DMS 273 (cell line): Measurements from ENCODE around the gene PAPSS1.

Experiments
- DNase-seq: peaks from one replicate; lab custom pipeline; 2025; ENCODE audit not compliant: unreplicated experiment; lab: John Stamatoyannopoulos, UW

Gene PAPSS1

DNA sequence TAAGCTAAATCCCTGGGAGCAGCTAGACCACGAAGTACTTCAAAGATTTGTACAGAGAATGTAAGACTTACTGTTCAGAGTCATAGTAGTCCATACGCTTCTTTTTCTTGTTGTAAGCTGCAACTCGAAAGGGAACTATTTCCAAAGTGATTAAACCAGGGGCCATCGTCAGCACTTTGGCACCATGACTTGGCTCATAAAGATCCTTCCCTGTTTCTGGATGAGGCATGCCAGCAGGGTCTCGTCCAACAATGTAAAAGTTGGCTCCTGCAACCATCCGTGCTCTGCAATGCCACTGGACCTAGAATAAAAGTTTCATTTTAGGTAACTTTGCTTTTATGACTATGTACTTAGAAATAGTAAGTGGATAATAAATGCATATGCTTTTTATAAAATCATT, 88.5 kb downstream of the PAPSS1 start:
- no peak for DNase-seq

DNA sequence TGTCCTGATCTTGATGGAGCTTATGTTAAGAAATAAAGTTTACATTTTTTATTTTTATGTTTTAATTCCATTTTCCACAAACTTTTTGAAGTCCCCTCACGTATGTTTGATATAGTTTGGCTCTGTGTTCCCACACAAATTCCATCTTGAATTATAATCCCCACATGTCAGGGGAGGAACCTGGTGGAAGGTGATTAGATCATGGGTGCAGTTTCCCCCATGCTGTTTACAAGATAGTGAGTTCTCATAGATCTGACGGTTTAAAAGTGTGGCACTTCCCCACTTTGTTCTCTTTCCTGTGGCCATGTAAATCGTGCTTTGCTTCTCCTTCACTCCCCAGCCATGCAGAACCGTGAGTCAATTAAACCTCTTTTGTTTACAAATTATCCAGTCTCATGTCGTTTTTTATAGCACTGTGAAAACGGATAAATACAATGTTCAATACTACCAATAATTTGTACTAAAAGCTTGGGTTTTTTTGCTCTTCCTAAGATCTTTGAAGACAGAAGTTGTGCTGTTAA, 89.8 kb downstream of the PAPSS1 start:
- DNase-seq, result no peak

DNA sequence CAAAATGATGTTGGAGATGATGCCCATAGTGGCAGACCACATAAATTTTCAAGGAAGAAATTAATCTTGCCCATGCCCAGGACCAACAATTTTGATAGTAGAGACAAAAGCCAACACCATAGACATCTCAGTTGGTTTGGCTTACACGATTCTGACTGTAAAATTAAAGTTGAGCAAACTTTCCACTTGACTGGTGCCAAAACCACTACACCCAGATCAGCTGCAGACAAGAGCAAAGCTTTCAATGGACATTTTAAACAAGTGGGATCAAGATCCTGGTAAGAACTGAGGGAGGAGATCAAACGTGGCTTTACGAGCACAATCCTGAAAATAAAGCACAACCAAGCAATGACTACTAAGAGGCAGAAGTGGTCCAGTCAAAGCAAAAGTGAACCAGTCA, 90.7 kb downstream of the PAPSS1 start:
- no peak for DNase-seq

DNA sequence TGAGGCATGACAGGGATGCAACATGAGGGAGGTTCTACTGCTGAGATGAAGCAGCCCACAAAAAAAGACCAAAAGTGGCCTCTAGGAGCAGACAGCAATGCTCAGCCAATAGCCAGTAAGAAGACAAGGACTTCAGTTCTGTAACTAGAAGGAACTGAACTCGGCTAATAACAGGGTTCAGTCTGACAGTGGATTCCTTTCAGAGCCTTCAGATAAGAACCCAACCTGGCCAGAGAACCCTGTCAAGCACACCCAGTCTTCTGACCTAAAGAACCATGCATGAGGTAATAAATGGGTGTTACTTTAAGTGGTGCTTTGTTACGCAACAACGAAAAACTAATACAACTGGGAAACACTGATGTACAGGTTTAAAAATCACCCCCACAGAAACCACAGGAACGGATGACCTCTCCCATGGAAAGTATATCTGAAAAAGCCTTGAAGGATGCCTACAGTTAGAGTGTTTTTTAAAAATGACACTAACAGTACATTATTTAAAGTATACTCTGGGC, 94.6 kb downstream of the PAPSS1 start:
- no peak for DNase-seq

DNA sequence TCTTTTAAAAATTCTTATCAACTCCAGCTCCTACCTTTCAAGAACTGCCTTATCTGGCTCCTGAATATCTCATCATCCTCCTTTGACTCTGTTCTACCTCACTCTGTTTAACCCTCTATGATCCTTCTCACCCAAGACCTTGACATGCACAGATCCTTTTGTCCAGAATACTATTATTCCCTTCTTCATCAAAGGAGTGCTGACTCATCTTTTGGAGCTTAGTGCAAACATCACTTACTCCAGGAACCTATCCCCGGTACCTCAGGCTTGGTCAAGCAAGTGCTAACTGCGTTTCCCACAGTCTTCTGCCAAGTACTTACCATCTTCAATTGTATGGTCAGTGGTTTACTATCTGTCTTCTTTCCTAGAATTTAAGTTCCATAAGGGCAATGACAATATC, 96.0 kb downstream of the PAPSS1 start:
- DNase-seq, result no peak

DNA sequence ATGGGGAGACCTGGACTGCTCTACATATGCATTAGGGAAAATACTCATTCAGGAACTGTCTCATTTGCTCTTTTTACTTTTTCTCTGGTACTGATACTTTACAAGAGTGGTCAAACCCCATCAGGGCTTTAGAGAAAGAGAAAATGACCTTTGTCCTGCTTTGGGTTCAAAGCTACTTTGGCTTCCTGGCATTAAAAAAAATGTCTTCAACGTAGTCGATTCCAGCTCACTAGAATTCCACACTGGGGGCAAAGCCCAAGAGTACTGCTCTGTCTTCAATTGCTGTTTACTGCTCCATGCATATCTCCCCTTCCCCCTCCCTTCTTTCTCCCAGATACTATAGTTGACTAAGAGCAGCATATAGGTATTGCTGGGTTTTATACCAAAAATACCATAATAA, 98.0 kb downstream of the PAPSS1 start:
- no peak for DNase-seq

DNA sequence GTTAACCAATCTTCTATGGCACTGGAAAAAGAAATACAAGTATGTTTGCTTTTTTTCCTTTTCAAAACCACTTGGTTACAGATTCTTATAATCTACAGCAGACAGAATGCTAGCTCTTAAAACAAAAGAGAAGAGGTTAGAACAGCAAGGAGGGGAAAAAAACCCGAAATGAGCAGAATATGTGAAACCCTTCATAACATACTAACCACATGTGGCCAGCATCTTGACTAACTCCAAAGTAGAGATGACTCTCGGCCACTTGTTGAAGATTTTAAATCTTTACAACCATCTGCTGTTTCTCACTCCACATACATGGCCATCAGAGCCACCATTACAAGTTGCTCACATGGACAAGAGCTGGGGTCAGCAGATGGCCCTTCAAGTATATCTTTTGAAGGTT, 100.3 kb downstream of the PAPSS1 start:
- DNase-seq, result peak; percentile 13

DNA sequence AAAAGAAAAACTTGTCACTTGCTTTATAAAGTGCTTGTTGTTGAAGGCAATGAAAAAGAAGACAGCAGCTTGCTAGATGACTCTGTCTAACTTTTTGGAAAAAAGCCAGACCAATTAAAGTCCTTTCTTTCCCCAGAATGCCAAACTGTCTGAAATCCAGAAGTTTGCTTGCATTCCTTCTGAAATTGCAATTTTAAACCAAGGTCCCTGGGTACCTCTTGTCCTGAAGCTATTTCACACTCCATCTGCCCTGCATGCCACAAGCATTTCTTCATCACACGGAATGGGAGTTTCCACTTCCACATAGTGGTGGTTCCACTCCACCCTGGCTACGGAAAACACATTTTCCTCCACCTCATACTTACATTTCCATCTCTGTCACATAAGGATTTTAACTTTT, 101.0 kb downstream of the PAPSS1 start:
- peak; percentile 50 for DNase-seq

DNA sequence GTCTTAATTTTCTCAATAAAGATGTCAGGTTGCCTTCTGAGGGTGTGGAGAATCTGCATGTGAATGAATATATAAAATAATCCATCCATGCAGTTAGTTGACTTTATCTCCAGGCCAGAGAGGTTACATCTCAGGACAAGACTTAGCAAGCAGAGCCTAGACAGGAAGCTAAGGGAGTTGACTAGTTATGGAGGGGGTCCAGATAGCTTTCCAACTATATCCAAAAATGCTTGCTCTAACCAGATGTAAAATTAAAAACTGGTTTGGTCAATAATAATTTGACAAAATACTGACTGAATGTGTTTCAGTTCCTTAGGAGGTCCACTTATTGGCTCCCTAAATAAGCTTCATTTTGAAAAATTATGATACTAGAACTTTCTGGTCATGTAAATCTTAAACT, 101.4 kb downstream of the PAPSS1 start:
- DNase-seq, result no peak

DNA sequence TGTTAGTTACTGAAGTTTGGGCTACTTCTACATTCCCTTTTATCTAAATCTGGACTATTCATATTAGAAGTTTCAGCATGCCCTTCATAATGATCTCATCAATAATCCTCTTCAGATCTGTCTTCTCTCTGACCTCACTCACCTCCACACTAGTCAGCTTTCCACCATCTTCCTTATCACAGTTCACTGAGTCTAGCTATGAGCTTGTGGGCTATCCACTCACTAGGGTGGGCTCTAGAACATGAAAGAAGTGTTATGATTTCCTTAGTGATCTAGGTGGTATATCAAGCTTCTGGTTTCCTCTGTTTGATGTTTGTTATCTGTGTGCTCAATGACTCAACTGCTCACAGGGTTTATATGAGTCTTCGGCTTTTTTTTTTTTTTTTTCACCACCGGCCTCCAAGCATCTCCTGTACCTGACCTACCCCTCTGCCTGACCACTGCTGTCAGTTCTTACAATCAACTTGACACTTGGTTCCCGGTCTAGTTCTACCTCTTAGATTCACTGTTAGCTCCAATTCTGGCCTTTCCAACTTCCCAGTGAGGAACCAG, 103.1 kb downstream of the PAPSS1 start:
- DNase-seq, result no peak

DNA sequence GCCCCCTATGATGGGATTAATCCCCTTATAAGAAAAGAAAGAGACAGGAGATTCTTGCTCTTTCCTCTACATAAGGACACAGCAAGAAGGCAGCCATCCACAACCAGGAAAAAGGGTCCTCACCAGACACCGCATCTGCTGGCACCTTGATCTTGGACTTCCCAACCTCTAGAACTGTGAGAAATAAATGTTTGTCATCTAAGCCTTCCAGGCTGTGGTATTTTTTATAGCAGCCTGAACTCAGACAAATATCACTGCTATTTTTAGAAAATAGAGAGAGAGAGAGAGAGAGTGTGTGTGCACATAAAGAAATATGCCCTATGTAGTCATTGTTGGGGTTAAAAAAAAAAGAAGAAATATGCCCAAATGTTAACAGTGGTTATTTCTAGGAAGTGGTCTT, 104.2 kb downstream of the PAPSS1 start:
- DNase-seq, result no peak

DNA sequence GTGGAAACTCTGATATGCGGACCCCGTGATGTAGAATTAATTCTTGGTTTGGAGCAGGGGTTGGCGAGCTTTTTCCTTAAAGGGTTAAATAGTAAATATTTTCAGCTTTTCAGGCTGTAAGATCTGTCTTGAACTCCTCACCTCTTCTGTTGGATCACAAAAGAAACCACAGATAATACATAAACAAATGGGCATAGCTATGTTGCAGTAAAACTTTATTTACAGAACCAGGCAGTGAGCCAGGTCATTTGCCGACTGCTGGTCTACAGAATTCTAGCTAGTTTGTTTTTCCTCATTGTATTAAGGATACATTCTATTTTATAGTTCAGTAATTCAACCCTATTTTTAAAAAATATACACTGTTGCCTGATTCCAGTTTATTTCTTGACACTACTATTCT, 116.6 kb downstream of the PAPSS1 start:
- DNase-seq, result no peak

DNA sequence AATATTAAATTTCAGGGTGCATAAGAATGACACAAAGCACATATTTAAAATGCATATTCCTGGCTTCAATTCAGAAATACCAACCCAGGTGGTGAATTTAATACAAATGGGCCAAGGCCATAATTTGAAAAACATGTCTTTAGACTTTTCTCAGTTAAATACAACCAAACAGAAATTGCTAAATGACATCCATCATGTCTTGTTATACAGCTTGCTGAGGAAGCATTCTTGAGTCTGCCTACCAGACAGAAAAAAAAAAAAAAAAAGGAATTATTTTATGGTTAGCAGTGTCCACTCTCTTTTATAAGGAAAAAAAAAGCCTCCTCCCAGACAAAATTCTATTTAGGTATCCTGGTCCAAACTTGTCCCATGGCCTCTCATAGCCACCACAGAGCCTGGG, 119.1 kb downstream of the PAPSS1 start:
- no peak for DNase-seq

DNA sequence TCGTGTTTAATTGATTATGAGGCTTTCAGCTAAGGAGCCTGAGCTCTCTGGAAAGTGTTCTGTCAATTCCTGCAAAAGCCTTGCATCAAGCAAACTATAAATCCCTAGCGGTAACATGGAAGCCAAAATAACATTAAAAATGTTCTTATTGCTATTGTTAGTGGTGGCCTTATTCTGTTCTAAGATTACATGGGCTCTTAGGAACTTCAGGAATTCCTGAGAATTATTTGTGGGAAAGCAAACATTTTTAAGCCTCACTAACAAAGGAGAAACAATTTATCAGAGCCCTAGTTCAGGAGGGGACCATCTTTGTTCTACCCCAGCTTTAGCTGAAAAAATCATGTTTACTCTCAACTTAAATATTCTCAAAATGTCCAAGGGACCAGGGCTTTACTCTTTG, 119.6 kb downstream of the PAPSS1 start:
- no peak for DNase-seq

DNA sequence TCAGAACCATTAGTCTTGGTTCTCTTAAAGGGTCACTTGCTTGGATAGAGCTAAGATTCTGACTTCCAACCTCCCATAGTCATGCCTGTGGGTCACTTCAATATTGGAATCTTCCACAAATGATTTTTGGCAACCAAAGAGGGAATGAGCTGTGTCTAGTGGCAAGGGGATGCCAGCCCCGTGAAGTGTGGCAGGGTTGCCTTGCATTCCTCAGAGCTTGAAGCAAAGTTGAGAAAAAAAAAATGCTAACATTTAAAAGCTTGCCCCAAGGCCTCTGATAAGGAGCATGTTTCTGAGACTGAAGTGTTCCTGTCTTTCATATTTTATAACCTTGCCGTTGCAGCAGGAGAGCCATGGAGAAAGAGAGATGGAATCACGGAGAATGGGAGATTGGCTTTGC, 120.2 kb downstream of the PAPSS1 start:
- no peak for DNase-seq

DNA sequence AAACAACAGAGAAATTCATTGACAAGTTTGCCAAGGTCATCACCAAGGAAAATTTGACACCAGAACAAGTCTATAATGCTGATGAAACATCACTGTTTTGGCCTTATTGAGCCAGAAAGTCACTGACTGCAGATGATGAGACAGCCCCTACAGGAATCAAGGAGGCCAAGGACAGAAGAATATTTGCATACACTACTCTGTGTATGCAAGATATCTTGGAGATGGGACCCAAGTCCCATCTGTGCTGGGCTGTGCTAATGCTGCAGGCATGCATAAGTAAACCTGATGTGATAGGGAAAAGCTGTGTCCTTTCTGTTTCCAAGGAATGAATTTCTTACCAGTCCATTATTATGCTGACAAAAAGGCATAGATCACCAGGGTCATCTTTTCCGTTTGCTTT, 126.8 kb downstream of the PAPSS1 start:
- no peak for DNase-seq

DNA sequence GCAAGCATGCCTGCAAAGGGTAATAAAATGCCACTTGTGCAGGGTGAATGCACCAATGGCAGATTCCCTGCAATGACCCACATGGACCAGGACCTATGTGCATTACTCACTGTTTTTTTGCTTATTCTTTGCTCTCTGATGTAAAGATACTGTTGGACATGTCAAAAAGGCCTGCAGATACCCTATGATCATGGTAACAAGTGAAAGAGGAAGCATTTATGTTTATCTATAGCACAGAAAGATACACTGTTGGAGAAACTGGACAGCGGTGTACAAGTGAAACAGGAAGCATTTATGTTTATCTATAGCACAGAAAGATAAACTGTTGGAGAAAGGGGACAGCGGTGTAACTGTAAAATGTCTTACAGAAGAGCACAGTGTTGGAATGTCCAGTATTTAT, 127.5 kb downstream of the PAPSS1 start:
- DNase-seq, result no peak

DNA sequence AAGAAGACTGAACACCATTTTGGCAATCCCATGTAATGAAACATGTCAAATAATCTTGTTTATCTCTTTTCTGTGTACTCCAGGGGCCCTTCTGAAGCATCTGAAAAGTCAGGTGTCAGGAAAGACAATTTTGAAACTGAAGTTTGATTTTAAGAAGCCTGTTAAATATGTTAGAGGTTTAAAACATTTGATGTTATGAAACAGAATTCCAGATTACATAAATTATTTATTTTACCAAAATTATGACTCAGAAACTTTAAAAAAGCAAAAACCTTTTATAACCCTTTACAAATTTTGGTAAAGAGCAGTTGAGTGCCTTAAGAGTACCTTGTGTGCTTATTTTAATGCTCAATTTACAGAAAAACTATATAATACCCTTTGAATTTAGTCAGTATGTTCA, 130.8 kb downstream of the PAPSS1 start:
- no peak for DNase-seq

DNA sequence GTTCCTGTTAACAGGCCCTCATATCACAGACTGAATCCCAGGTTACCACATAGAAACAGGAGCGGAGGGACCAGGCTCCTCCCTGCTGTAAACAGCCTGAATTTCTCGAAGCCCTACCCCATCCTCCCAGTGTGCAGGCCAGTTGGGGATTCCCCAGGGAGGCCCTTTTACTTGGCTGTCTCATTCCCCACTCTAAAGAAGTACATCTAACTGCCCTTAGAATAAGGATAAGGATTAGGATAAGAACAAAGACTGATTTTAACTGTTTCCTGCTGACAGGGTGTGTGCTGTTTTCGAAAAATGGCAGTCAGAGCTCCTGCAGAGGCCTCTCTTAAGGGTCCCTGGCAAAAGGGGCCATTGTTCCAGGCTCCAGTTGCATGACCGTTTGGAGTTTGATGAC, 133.7 kb downstream of the PAPSS1 start:
- no peak for DNase-seq

DNA sequence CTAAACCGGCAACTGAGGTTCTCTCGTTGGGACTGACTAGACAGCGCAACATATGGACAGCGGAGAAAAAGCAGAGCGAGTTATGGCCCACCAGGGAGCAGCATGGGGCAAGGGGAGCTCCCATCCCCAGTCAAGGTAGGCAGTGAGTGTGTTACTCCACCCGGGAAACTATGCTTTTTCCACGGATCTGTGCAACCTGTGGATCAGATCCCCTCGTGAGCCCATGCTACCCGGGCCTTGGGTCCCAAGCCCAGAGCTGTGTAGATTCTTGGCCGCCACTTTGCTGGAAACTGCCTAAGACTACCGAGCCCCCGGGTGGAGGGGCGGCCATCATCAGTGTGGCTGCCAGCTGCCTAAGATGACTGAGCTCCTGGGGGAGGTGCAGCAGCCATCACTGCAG, 140.9 kb downstream of the PAPSS1 start:
- DNase-seq, result peak; percentile 64

DNA sequence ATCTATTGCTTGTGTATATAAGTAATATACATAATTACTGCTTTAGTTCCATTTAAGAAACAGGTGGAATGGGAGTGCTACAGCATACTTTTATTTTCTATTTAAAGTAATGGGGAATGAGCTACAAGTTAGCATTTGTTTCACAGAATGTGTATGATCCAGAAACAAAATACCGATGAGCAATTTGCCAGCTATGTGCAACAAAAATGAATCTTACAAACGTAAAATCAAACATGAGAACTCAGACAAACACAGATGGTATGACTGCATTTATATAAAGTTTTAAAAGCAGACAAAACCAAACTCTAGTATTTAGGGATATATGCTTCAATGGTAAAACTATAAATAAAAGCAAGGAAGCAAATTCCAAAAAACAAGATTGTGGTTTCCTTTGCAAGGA, 141.7 kb downstream of the PAPSS1 start:
- DNase-seq, result no peak

DNA sequence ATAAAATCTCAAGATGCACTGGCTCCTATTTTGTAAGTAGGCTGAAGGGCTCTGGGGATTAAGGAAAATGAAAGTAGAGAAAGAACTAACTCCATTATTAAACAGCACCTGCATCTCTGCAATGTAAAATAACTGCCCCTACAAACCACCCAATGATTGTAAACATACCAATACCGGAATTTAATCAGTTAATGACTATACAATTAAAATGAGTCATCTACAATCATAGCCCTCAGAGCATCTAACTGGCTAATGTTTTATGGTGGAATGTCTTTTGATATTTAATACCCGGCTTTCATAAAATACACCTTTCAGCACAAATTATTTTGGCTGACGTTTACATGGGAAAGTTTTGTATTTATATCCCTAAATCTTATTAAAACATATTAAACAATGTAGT, 142.3 kb downstream of the PAPSS1 start:
- no peak for DNase-seq

DNA sequence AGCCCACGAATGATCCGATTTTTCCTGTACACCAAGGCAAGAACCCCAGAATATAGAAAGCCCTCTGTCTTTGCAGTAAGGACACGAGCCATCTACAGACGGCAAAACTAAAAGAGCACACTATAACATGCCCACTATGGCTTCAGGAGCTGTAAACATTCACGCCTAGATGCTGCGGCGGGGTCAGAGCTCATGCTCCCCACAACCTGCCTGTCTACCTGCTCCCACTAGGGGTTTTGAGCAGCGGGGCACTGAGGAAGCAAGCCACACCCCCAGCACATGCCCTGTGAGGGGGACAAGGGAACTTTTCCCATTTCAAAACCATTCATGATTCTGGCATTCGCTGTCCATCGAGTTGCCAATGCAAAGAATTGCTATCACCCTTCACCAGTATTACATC, 144.8 kb downstream of the PAPSS1 start:
- no peak for DNase-seq
